D721Med (cell line): Measurements from ENCODE around the gene TENM4.
"Not testable (repeated sequence)": the region's sequence is repeated elsewhere in the genome, so short reads cannot be mapped to it uniquely, and the experiment has no call there.

Experiments
- DNase-seq: peaks from one replicate; pipeline ENCODE4 v3.0.0; 2011; ENCODE audit warnings: low spot score; ENCODE audit not compliant: insufficient read length
- FAIRE-seq: peaks from 2 replicates; lab custom pipeline; 2011; peaks lifted over from hg19 to GRCh38; lab: Jason Lieb, UNC
- CTCF ChIP-seq: IDR thresholded peaks from 2 replicates; pipeline ENCODE4 v1.5.1; 2012; ENCODE audit warnings: mild to moderate bottlenecking, control low read depth; ENCODE audit not compliant: insufficient read depth; ENCODE audit errors: missing control alignments

The TENM4 gene

DNA sequence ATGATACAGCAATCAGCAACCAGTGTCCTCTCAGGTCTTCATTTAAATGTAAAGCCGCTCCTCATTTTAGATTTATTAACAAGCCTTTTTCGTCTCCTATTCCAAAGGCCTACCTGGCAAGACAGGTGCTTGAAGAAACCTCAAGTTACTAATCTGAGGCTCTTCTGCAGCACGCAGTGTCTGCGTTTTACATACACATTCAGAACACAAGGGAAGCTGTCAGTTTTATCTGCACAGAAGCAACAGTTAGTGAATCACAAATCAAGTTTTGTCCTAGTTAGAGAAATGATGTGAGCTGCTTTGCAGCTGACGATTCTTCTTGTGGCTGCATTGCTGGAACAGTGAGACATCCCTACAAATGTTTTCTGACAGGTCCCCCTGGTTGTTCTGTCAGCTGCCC is 557.3 kb downstream of the TENM4 start:
- FAIRE-seq (no peak), DNase-seq (no peak)
- TF ChIP-seq CTCF, result no peak

GRCh38 chr11:78879094-78879980 is 561.5 kb downstream of the TENM4 start:
- not testable (repeated sequence) for DNase-seq, FAIRE-seq

DNA sequence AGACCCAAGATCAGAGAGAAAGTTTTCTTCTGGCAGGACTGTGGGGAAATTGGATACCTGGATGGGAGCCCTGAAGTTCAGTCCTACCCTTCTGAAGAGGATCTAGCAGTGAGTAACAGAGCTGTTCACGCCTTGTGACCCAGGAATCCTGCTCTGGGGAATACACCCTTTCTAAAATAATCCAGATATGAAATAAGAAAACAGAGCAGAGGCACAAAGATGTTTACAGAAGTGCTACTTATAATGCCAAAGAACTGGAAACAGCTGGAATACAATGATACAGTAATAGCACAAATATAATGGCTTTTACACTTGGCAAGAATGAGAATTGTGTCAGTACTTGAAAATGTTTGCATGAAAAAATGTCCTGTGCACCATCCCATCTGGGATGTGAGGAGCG is 562.2 kb downstream of the TENM4 start:
- FAIRE-seq, result no peak
- no peak for TF ChIP-seq CTCF
- DNase-seq, result no peak

DNA sequence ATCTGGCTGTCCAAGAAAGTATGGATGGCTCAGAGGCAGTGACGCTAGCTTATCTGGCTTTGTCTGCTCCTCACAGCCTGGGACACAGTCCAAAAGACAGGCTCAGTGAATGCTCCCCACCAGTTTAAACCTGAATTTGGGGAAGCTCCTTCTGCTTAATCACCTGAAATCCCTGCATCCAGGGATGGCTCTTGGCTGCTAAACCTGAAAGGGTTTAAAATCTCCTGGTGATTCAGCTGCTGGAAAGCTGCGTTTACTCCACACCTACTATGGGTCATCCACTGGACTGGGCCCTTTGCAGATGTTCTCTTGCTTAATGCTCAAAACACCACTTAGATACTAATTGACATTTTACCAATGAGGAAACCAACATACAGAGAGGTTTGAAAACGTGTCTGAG is 564.2 kb downstream of the TENM4 start:
- no peak for FAIRE-seq
- no peak for DNase-seq
- no peak for TF ChIP-seq CTCF

- no peak for TF ChIP-seq CTCF
- FAIRE-seq (no peak), DNase-seq (no peak)
These were observed 570.2 kb downstream of the TENM4 start for GRCh38 chr11:78870655-78871054.

GRCh38 chr11:78869293-78869692 is 571.5 kb downstream of the TENM4 start:
- TF ChIP-seq CTCF, result no peak
- DNase-seq (no peak), FAIRE-seq (no peak)

GRCh38 chr11:78868563-78868962 is 572.3 kb downstream of the TENM4 start:
- FAIRE-seq, result no peak
- no peak for DNase-seq
- TF ChIP-seq CTCF, result no peak
